Suppressor macrophage treated with lipopolysaccharide for 1 hour (primary cell): ENCODE measurements around the gene TCF15.
A peak's percentile ranks its signal among the peaks of the same experiment; 100 is the strongest.

Source experiments
- DNase-seq, 3 donors: peaks; one replicate each; pipeline ENCODE4 v3.0.0-alpha.2; 2020 to 2022

TCF15 gene

GRCh38 chr20:577167-577791, 32.8 kb downstream of the TCF15 start:
- DNase-seq = peak; percentile 12 to 20 (median 15)

- DNase-seq = no peak
These were observed 34.0 kb downstream of the TCF15 start for GRCh38 chr20:576156-576555.

- DNase-seq = no peak
These were observed 34.9 kb downstream of the TCF15 start for GRCh38 chr20:575230-575629.

- DNase-seq = no peak
These were observed 35.7 kb downstream of the TCF15 start for GRCh38 chr20:574297-574942.

GRCh38 chr20:573414-574296, 36.5 kb downstream of the TCF15 start:
- DNase-seq = no peak

- no peak for DNase-seq
These were observed 37.4 kb downstream of the TCF15 start for GRCh38 chr20:572727-573126.

GRCh38 chr20:571754-572441, 38.2 kb downstream of the TCF15 start:
- no peak for DNase-seq

GRCh38 chr20:568673-569415, 41.3 kb downstream of the TCF15 start:
- DNase-seq = no peak

- DNase-seq = no peak
These were observed 41.9 kb downstream of the TCF15 start for GRCh38 chr20:568097-568652.

- no peak for DNase-seq
These were observed 45.9 kb downstream of the TCF15 start for GRCh38 chr20:564192-564591.

- DNase-seq = no peak
These were observed 46.9 kb downstream of the TCF15 start for GRCh38 chr20:563187-563586.

GRCh38 chr20:562232-562897, 47.7 kb downstream of the TCF15 start:
- no peak for DNase-seq

GRCh38 chr20:561437-562231, 48.5 kb downstream of the TCF15 start:
- DNase-seq = peak; percentile 77 to 83 (median 78)

- peak in 1 of 3 donors; percentile 24 for DNase-seq
These were observed 49.4 kb downstream of the TCF15 start for GRCh38 chr20:560680-561079.

GRCh38 chr20:558117-558516, 52.0 kb downstream of the TCF15 start:
- DNase-seq = no peak

GRCh38 chr20:556984-557383, 53.1 kb downstream of the TCF15 start:
- no peak for DNase-seq

- no peak for DNase-seq
These were observed 54.1 kb downstream of the TCF15 start for GRCh38 chr20:555976-556385.
